ENCODE measurements around the gene GRIA1.

GRIA1 gene

DNA sequence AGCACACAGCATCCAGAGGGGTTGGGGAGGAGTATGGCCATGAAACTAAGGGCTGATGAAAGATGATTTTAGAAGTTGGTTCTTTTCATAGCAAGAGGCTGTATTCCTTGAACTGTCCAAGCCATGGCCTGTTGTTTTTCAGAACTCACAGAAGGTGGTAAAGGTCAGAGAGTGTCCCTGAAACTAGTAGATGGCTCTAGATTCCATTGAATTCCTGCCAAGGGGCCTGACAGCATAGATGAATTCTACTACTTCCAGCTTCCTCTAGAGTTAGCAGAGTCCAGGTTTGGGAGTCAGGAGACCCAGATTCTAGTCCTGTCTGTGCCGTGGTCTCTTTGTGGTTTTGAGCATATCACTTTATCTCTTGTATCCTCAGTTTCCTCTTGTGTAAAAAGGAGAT, 101.6 kb downstream of the GRIA1 start:
- no peaks in the 10 kb centered on the region for H3K4me1 Mint-ChIP-seq (ENCODE audit: low read depth)
- peaks cover 4% of the 10 kb centered on the region for H3K9me3 Mint-ChIP-seq
- H3K27ac Mint-ChIP-seq, result no peak overlapping the region
- H3K27me3 Mint-ChIP-seq, result no peaks in the 10 kb centered on the region
- no peak overlapping the region for H3K4me3 Mint-ChIP-seq
- H3K36me3 Mint-ChIP-seq (ENCODE audit: low read depth), result no peaks in the 10 kb centered on the region

DNA sequence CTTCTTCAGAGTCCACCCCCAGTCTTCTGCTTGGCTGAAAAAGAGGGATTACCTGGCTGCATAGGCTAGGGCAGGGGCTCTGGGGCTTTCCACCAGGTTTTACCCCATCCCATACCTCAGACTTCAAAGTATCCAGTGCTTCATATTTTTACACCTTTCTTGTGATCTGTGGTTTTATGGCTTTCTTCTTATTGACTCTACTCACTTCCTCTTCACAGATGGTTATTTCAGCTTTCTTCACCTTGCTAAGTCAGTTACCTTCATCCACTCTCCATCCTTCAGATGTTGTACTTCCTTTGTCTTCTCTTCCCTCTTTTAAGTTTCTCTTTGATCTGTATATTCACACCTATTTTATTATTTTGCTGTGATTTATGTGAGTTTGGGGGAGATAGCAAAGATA, 104.3 kb downstream of the GRIA1 start:
- Mint-ChIP-seq H3K27ac (no peak overlapping the region), H3K27me3 (no peaks in the 10 kb centered on the region), H3K4me3 (no peak overlapping the region), H3K9me3 (peaks cover 4% of the 10 kb centered on the region), H3K36me3 (ENCODE audit: low read depth) (no peaks in the 10 kb centered on the region), H3K4me1 (ENCODE audit: low read depth) (no peaks in the 10 kb centered on the region)

DNA sequence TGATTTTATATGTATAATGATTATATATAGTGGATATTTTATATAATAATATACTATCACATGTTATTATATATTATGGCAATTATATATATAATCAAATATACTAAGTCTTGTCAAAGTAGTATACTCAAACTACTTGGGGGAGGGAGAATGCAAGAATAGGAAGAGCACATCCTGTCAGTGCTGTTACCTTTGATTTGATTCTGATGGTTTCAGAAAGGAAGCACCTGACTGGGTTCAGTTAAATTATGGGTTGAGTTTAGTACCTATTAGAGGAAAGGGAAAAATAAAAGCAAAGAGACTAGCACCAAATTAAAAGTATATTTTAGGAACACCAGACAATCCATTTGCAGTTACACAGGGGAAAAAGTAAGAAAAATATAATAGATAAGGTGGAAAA, 107.6 kb downstream of the GRIA1 start:
- Mint-ChIP-seq H3K27me3 (no peaks in the 10 kb centered on the region), H3K27ac (no peak overlapping the region), H3K9me3 (peaks cover 4% of the 10 kb centered on the region), H3K4me3 (no peak overlapping the region), H3K4me1 (ENCODE audit: low read depth) (no peaks in the 10 kb centered on the region), H3K36me3 (ENCODE audit: low read depth) (no peaks in the 10 kb centered on the region)

DNA sequence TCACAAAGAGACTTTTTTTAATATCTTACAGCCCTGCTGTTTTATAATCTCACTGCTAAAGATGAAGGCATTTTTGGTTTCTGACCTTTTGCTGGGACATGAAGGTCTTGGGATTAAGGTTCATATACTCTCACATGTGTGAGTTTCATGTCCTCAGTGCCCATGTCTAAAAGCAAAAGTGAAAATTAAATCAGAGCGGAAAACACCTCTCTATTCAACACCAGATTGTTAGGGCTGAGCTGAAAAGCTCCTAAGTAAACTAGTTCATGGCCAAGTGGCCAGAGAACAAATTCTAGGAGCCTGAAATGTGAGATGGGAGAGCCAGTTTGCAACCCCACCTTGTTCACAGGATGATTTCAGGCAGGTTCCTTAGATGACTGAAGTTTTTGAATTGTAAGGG, 110.9 kb downstream of the GRIA1 start:
- Mint-ChIP-seq H3K27ac (no peak overlapping the region), H3K36me3 (ENCODE audit: low read depth) (no peaks in the 10 kb centered on the region), H3K9me3 (no peaks in the 10 kb centered on the region), H3K27me3 (no peaks in the 10 kb centered on the region), H3K4me3 (no peak overlapping the region), H3K4me1 (ENCODE audit: low read depth) (no peaks in the 10 kb centered on the region)

DNA sequence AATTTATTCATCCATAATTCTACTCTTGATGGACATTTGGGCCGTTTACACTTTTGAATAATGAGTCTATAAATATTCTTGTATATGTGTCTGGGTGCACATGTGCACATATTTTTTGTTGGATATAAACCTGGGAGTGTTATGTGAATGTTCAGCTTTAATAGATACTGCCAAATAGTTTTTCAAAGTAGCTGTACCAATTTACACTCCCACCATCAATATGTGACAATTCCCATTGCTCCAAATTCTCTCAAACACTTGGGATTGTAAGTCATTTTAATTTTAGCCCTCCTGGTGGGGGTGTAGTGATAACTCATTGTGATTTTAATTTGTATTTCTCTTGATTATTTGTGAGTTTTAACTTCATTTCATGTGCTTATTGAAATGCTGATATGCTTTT, 114.9 kb downstream of the GRIA1 start:
- H3K4me1 Mint-ChIP-seq (ENCODE audit: low read depth), result no peaks in the 10 kb centered on the region
- no peaks in the 10 kb centered on the region for H3K9me3 Mint-ChIP-seq
- H3K36me3 Mint-ChIP-seq (ENCODE audit: low read depth), result no peaks in the 10 kb centered on the region
- H3K27me3 Mint-ChIP-seq, result no peaks in the 10 kb centered on the region
- H3K4me3 Mint-ChIP-seq, result no peak overlapping the region
- no peak overlapping the region for H3K27ac Mint-ChIP-seq

DNA sequence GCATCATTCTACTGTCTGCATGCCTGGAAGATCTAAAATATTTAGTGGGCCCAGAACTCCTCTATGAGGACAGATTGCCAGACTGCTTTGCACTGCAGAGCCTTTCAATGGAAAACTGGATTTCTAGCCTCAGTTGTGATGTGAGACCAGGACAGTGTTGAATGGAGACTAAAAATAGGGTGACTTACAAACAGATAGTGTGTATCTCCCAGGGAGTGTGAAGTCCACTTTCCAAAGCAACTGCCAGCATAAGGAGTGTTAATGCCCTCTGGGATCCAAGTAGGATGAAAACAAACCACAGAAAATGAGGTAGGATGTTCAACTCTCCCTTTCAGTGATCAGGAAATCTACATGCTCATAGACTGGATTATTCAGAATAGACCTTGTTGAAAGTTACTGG, 119.5 kb downstream of the GRIA1 start:
- Mint-ChIP-seq H3K4me1 (ENCODE audit: low read depth) (no peaks in the 10 kb centered on the region), H3K27ac (no peak overlapping the region), H3K36me3 (ENCODE audit: low read depth) (no peaks in the 10 kb centered on the region), H3K4me3 (no peak overlapping the region), H3K9me3 (no peaks in the 10 kb centered on the region), H3K27me3 (peaks cover 4% of the 10 kb centered on the region)

DNA sequence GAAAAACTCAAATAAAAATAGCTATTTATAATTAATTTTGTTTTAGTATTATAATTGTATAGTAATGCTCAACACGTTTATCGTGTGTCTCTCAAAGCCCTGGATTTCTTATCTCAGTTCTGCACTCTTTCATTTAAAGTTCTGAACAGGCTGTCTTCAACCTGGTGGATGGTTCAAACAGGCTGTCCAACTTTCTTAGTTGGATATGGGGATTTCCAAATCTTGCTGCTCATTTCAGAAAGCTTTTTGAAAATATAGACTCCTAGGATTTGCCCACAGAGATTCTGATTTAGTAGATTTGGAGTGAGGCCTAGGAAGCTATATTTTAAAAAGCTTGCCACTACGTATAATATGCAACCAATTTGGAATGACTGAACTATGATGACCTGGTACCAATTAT, 120.3 kb downstream of the GRIA1 start:
- Mint-ChIP-seq H3K4me1 (ENCODE audit: low read depth) (no peaks in the 10 kb centered on the region), H3K27ac (no peak overlapping the region), H3K27me3 (peaks cover 4% of the 10 kb centered on the region), H3K36me3 (ENCODE audit: low read depth) (no peaks in the 10 kb centered on the region), H3K4me3 (no peak overlapping the region), H3K9me3 (no peaks in the 10 kb centered on the region)

DNA sequence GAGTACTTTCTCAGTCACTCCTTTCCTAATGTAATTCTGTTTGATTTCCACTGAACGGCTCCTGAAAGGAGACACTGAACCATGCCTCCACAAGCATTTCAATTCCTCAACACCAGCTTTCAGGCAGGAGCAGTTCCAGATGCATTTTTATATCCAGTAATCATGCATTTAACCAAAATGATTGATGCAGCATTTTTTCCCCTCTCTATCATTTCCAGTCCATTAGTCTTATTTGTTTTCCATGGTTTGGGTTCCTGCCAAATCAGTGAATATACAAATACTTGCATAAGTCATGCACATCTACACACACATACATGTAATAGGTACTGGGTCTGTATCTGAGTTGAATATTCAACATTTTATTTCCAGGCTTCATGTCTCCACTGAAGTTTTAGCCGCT, 122.7 kb downstream of the GRIA1 start:
- Mint-ChIP-seq H3K4me1 (ENCODE audit: low read depth) (no peaks in the 10 kb centered on the region), H3K27ac (no peak overlapping the region), H3K9me3 (no peaks in the 10 kb centered on the region), H3K36me3 (ENCODE audit: low read depth) (no peaks in the 10 kb centered on the region), H3K4me3 (no peak overlapping the region), H3K27me3 (peaks cover 4% of the 10 kb centered on the region)

DNA sequence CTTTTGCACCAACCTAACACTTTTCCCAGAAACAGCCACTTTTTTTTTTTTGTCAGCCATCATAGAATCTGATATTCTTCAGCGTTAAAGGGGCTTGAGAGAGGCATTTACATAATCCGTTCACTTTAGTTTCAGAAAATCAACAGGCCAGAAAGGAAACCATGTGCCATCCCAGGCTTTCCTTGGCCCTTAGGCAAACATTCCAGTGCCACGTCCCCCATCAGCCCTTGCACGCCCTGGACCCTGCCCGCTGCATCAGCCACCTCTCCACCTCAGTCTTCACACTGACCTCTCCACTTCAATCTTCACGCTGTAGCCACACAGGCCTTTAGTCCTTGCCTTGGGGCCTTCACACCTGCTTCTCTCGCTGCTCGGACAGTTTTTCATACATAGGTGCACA, 123.2 kb downstream of the GRIA1 start:
- H3K4me3 Mint-ChIP-seq, result no peak overlapping the region
- no peaks in the 10 kb centered on the region for H3K4me1 Mint-ChIP-seq (ENCODE audit: low read depth)
- H3K27me3 Mint-ChIP-seq, result peaks cover 4% of the 10 kb centered on the region
- no peaks in the 10 kb centered on the region for H3K9me3 Mint-ChIP-seq
- no peak overlapping the region for H3K27ac Mint-ChIP-seq
- H3K36me3 Mint-ChIP-seq (ENCODE audit: low read depth), result no peaks in the 10 kb centered on the region

DNA sequence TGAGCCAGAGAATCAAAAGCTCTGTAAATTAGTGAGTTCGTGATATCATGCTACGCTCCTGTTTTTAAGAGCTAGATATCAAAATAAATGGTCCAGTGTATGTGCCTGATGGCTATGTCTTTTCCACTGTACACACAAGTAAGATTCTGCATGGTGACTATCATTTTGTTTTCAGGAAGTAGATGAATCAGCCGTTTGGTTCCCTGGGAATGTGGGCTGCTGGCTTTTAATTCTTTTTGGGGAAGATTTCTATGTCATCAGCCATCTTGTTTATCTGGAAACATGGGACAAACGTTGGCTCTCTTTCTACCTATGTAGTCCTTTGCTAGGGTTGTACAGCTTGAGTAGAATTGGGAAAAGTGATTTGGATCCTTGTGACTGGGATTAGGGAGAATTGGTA, 126.7 kb downstream of the GRIA1 start:
- no peak overlapping the region for H3K4me3 Mint-ChIP-seq
- no peaks in the 10 kb centered on the region for H3K9me3 Mint-ChIP-seq
- no peaks in the 10 kb centered on the region for H3K4me1 Mint-ChIP-seq (ENCODE audit: low read depth)
- no peaks in the 10 kb centered on the region for H3K36me3 Mint-ChIP-seq (ENCODE audit: low read depth)
- H3K27ac Mint-ChIP-seq, result no peak overlapping the region
- peaks cover 4% of the 10 kb centered on the region for H3K27me3 Mint-ChIP-seq

DNA sequence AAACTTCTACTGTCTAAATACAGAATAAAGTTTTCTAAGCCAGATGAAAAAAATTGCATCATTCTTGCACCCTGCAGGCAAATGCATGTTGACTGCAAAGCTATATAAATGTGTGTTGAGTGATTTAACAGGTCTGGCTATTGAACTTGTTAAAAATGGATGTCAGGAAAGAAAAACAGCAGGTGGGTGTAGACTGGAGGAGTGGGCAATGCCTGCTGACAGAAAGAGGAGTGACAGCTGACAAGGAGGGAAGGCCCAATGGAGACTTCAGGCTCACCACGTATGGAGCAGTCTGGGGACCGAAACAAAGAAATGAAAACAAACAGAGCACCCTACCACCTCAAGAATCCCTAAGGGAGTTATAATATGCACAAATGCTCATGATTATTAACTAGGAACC, 127.8 kb downstream of the GRIA1 start:
- Mint-ChIP-seq H3K4me3 (no peak overlapping the region), H3K36me3 (ENCODE audit: low read depth) (no peaks in the 10 kb centered on the region), H3K4me1 (ENCODE audit: low read depth) (no peaks in the 10 kb centered on the region), H3K27me3 (peaks cover 4% of the 10 kb centered on the region), H3K27ac (no peak overlapping the region), H3K9me3 (no peaks in the 10 kb centered on the region)

DNA sequence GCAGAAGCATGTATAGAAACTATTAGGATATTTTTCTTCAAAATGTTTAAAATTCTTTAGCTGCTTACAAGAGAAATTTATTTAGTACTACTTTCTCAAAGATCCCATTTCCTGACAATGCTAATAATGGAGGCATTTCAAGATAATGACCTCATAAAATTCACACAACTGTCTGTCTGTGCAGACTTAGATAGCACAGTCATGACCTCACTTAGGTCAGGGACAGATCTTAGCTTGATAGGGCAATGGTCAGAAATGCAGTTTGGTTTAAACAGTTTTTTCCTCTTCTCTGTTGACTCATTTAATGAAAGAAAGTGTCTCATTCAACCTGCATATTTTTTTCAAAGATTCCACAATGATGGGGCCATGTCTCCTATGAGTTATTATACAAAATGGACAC, 128.4 kb downstream of the GRIA1 start:
- Mint-ChIP-seq H3K9me3 (no peaks in the 10 kb centered on the region), H3K4me3 (no peak overlapping the region), H3K27ac (no peak overlapping the region), H3K27me3 (peaks cover 2% of the 10 kb centered on the region), H3K36me3 (ENCODE audit: low read depth) (no peaks in the 10 kb centered on the region), H3K4me1 (ENCODE audit: low read depth) (no peaks in the 10 kb centered on the region)

DNA sequence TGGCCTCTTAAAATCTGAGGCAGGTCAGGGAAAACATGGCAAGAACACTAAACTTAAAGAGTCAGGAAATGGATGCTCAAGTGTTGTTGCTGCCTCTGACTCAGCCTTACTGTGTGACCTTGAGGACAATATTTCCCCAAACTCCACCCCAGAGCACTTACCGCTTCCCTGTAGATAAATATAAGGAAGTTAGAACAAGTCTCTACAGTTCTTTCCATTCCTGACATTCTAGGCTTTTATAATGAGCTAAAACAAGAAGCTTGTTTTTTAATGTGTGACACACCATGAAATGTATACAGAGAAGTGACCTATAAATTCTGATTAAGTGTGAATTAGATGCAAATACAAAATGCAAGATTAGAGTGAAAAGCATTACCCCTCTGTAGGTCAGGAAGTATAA, 129.3 kb downstream of the GRIA1 start:
- H3K36me3 Mint-ChIP-seq (ENCODE audit: low read depth), result no peaks in the 10 kb centered on the region
- no peak overlapping the region for H3K4me3 Mint-ChIP-seq
- H3K27ac Mint-ChIP-seq, result no peak overlapping the region
- no peaks in the 10 kb centered on the region for H3K4me1 Mint-ChIP-seq (ENCODE audit: low read depth)
- H3K27me3 Mint-ChIP-seq, result peaks cover 3% of the 10 kb centered on the region
- no peaks in the 10 kb centered on the region for H3K9me3 Mint-ChIP-seq

DNA sequence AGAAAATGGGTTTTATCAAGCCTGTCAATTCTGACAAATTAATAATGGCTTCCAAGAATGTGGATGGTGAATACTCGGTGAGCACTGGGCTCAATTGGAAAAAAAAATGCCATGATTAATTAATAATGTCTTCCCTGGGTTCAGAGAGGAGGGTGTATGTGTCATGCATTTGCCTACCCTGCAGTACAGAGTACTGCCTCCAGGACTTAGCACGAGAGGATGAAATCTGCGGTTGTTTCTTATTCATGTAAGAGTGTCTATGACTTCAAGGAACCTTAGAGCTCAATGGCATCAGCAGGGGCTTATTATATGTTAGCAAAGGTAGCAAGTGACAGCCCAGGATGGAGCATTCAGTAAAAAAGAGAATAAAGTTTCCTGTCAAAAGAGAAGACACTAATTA, 132.7 kb downstream of the GRIA1 start:
- Mint-ChIP-seq H3K4me3 (no peak overlapping the region), H3K27me3 (peaks cover 7% of the 10 kb centered on the region), H3K9me3 (no peaks in the 10 kb centered on the region), H3K36me3 (ENCODE audit: low read depth) (no peaks in the 10 kb centered on the region), H3K27ac (no peak overlapping the region), H3K4me1 (ENCODE audit: low read depth) (no peaks in the 10 kb centered on the region)

DNA sequence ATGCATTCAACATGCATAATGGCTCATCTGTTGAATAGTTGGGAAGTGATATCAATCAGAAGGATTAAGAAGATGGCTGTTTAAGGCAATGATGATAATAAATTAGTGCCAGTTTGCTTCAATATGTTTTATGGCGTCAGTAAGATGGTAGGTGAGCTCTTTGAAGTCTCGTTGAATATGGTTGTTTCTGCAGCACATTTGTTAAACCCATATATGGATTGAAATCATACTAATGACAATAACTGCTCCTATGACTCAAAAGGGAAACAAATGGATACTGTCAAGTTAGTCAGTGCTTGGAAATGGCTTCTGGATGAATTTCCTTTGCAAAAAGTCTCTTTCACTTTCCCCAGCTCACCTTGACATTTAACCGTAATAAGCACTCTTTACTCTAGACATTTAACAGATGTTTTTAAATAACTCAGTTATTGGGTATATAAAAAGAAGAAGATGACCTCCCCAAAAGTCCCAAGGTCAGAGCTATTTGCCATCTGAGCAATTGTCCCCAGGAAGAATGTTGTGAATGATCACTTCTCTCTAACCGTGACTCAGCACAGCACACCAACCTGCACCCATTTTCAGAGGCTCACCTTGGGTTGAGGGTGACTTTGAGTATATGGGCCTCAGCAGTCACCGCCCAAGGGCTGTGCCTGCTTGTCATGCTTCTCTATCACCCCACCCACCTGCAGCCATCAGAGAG, 133.4 kb downstream of the GRIA1 start:
- Mint-ChIP-seq H3K27me3 (peaks cover 7% of the 10 kb centered on the region), H3K4me3 (no peak overlapping the region), H3K36me3 (ENCODE audit: low read depth) (no peaks in the 10 kb centered on the region), H3K27ac (no peak overlapping the region), H3K4me1 (ENCODE audit: low read depth) (no peaks in the 10 kb centered on the region), H3K9me3 (no peaks in the 10 kb centered on the region)

DNA sequence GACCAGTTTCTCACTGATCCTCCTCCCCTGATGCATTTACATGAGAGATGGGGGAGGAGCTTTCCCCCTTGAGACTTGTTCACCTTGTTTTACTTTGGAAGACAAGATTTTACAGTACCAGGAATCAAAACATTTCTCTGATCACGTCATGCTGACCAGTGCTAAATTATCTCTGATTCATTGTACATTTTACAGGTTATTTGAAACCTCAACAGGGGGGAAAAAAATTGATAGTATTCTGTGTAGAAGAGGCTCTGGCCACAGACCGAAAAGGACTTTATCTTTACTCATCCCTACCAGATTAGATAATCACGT, 133.9 kb downstream of the GRIA1 start:
- Mint-ChIP-seq H3K27ac (no peak overlapping the region), H3K36me3 (ENCODE audit: low read depth) (no peaks in the 10 kb centered on the region), H3K4me1 (ENCODE audit: low read depth) (no peaks in the 10 kb centered on the region), H3K9me3 (no peaks in the 10 kb centered on the region), H3K4me3 (no peak overlapping the region), H3K27me3 (peaks cover 7% of the 10 kb centered on the region)
